Ecto neural progenitor cell (in vitro differentiated cells): ENCODE data around the gene DMD.
"Not testable (repeated sequence)": the region's sequence is repeated elsewhere in the genome, so short reads cannot be mapped to it uniquely, and the experiment has no call there.

Experiments
- DNase-seq: peaks from one replicate; pipeline ENCODE4 v3.0.0-alpha.2; 2018; ENCODE audit warnings: low spot score

The DMD gene

DNA sequence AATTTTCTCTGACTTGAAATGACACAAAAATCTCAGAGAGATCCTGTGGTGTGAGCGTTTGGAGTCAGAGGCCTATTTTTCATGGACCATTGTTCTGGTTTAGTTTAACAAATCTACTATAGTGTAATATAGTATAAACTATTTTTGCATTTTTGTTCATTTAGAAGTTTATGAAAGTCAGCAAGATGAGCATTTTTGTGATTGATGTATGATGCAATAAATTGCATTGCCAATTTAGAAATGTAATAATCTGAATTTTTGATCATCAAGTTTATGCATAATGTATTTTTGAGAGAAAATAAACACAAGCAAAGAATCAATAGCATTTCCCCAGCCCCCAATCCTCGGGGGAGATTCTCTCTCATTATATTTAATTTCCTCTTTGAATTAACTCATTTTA lies 1620.0 kb downstream of the DMD start:
- no peak for DNase-seq

DNA sequence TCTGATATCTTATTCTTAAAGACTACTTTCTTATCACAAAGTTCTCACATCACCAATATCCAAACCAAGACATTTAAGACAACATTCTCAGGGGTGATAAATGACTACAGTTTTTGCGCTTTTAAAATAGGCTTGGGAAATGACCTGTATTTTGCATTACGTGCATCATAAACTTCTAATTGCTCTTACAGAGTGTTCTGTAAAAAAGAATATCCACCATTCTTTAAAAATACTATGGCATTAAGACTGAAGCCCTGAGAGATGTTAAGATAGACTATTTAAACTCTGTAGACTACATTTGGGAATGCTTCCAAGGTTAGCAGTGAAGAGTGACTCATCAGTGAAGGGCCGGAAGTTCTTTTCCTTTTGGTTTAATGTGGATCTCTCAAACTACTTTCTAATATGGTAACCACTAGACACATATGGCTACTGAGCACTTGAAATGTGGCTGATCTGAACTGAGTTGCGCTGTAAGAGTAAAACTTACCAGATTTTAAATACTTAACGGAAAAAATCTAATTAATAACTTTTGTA lies 1620.7 kb downstream of the DMD start:
- DNase-seq, result no peak

- DNase-seq, result no peak
Measured at GRCh38 chrX:31589503-31589902, 1621.8 kb downstream of the DMD start.

DNA sequence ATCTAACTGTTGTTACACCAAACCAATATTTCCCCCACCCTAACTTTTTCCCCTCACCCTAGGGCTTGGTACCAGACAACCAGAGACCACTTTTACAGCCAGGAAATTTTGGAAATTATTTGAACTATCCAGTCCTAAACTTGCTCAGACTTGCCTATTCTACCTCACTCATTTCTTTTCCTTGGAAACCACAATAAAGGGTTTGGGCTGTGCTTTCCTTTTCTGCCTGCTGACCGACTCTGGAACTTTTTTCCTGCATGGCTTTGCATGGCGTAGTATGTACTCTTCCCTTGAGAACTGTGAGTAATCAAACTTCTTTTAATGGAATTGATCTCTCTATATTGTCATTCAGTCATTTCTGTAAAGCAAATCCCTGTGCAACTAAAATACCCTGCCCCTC lies 1623.0 kb downstream of the DMD start:
- no peak for DNase-seq

DNA sequence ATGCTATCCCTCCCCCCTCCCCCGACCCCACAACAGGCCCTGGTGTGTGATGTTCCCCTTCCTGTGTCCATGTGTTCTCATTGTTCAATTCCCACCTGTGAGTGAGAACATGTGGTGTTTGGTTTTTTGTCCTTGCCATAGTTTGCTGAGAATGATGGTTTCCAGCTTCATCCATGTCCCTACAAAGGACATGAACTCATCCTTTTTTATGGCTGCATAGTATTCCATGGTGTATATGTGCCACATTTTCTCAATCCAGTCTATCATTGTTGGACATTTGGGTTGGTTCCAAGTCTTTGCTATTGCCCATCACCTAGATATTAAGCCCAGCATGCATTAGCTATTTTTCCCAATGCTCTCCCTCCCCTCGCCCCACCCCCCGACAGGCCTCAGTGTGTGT lies 1627.5 kb downstream of the DMD start:
- not testable (repeated sequence) for DNase-seq

DNA sequence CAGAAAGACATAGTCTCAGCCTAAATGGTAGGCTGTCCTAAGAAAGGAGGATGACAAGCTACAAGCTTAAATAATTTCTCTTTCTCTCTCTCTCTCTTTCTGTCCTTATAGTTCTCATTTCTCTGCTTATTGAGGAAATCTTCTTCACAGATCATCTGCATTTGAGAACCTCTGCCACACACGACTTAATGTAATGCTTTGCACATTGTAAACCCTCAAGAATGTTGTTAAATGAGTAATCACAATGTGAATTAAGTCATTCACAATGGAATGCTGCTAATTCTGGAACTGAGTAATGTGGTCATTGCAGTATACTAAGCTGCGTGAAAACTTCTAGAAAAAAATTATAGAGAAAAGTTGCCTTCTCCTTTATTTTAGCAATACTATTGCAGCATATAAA lies 1630.6 kb downstream of the DMD start:
- no peak for DNase-seq

GRCh38 chrX:31580227-31580626 lies 1631.1 kb downstream of the DMD start:
- no peak for DNase-seq

DNA sequence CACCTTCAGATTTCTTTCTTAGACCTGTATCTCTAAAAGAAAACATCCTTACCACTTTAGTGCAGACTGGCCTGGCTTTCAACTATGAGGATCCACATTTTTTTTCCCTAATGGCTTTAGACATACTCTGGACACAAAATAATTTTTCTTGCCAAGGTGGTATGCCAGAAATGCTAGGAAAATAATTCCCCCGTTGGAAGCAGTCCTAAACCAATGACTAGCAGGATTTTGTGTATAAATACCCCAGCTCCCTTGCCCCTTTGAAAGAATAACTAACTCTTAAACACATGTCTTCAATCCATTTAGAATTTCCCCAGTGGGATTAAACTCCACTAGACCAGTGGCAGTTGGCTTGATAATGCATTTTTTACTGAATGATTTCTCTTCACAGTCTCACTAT lies 1639.0 kb downstream of the DMD start:
- no peak for DNase-seq

DNA sequence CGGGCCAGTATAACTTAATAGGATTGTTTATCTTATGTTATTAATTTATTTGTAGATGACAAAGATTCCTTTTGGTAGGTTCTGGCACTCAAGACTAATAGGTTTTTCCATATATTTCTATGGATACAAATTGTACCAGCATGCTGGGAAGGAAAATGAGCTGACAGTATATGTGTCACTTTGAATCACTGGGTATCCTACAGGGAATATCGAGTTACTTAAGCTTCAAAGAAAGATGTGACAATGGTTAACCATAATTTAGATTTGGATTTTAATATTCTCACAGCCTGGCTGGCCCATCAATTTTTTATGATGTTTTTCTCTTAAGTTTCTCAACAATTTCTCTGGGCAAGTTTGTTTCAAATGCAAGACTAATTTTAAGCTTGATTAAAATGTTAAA lies 1640.7 kb downstream of the DMD start:
- DNase-seq, result no peak

GRCh38 chrX:31563792-31564191 lies 1647.6 kb downstream of the DMD start:
- no peak for DNase-seq

DNA sequence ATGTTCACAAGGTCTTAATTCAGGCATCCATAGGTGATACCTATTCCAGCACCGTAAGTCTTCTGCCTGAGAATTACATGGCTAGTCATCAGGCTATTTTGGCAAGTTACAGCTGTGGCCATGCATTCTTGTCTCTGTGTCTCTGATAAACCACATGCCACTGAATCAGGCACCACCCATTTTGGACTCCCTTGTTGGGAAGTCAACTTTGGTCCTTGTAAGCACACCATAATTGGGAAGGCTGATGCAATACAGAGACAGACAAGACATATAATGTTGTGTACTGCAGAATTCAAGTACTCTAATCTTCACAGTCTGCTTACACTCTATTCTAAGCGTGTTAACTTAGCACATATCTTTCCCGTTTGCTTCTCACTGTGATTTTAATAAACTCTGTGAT lies 1655.8 kb downstream of the DMD start:
- no peak for DNase-seq

- DNase-seq, result no peak
Measured at GRCh38 chrX:31551913-31552312, 1659.4 kb downstream of the DMD start.

DNA sequence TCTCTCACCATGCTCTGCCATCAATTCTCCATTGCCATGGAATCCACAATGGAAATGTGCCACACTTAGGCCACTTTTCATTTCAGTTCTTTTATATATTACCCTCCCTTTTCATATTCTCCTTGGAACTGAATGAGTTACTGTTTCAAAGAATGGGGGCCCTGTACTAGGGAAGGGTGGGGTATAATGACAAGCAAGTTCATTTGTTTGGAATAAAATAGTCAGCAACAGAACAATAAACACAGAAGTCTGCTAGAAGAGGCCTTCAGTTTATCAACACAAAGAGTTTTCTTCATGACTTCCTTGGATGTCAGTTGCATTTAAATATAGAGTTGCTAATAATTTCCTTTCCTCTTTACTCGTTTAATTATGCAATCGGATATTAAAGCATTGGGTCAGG lies 1661.2 kb downstream of the DMD start:
- no peak for DNase-seq

DNA sequence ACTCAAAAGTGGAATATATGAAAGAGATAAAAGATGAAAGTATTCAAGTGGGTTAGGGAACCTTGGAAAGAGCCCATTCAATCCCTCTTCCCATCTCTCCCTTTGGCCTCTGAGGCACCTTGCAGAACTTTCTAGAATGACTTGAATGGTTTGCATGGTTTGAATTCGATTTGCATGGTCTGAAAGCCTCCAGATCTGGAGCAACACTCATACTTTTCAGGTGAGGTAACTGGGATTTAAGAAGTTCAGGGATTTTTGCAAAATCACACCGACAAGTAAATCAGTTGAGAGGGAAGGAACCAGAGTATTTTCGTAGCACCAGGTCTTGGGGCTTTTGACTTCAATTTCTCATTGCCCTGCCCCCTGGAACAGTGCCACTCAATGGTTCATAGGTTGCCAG lies 1663.5 kb downstream of the DMD start:
- no peak for DNase-seq

GRCh38 chrX:31547416-31547815 lies 1663.9 kb downstream of the DMD start:
- no peak for DNase-seq

GRCh38 chrX:31546126-31546525 lies 1665.2 kb downstream of the DMD start:
- no peak for DNase-seq

DNA sequence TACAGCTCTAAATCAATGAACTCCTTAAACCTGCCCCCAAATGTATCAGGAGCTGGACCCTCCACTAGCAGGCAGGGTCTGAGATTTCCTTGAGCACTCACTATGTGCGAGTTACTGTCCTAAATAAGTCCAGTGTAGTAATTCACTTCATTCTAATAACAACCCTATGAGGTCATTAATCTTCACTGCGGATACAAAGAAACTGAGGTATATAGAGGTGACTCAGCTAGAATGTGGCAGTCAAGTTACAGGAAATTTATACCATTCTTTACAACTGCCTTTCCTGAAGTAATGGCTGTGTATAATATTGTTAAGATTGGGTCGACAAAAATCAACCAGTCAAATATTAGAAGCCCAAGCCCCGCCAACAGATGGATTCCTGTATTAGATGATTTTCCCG lies 1665.6 kb downstream of the DMD start:
- no peak for DNase-seq

DNA sequence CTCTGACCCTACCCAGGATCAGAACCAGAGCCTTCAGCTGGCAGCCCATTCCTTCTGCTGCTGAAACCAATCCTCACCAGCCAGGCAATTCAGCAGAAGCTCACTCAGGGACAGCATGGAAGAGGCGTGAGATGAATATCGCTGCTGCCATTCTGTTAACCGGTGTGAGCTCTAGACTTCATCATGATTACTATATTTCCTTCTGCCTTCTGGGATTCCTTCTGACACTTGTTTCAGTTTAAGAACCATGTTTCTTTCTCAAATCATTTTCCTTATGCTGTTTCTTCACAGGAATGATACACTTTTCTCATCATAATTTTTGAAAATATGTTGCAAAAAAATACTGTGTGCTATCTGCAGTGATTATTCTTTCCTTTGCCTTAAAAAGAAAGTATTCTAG lies 1666.2 kb downstream of the DMD start:
- DNase-seq, result no peak

- DNase-seq, result no peak
Measured at GRCh38 chrX:31543634-31544033, 1667.7 kb downstream of the DMD start.

DNA sequence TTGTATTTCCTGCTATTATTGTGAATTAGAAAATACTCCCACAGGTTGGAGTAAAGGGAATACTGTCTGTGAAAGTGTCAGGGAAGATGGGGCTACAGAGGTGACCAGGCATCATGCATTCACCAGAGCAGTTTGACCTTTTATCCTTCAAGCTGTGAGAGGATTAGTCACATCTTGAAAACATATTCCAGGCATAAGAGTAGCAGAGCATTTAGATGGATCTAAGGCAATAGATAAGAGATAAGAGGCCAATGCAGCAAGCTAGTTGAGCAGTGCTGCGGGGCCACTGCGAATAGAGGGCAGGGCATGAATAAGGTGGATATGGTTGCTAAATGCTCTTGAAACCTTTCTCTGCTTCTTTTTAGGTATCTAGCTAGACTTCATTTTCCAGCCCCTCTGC lies 1668.8 kb downstream of the DMD start:
- DNase-seq, result no peak

DNA sequence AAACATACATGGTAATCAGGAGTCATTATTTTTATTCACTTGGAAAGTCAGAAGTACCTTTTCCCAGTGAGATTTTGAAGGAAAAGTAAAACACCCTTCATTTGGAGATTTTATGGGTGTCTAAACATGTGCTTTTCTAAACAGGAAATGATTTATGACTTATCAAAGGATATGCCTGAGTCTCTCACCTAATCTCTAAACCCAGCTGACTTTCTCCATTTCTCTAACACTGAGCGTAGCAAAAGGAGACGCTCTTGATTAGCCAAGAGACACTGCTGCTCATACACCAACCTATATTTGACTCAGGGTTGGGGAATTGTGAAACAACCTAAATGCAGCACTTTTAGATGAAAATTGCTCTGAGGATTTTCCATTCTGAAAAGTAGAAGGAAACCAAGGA lies 1671.0 kb downstream of the DMD start:
- DNase-seq, result no peak

- DNase-seq, result no peak
Measured at GRCh38 chrX:31527455-31528126, 1683.8 kb downstream of the DMD start.

GRCh38 chrX:31523884-31524536 lies 1687.3 kb downstream of the DMD start:
- DNase-seq, result no peak

DNA sequence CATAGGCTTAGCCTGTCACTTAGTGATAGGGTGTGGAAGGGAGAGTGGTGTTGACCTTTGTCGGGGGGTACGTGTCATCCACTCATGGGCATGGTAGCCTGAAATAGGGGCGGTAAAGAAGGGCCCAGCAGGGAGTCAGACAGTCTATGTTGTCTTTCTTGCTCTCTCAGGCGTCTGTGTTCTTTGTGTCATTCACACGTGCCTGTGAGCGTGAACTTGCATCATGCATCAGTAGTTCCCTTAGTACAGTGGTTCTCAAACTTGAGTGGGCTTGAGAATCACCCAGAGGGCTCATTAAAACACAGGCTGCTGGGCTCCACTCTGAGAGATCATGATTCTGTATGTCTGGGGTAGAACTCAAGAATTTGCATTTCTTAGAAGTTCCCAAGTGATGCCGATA lies 1688.6 kb downstream of the DMD start:
- no peak for DNase-seq
